NCI-H2107 treated with DMSO at 0.1 percent for 48 hours (cell line): ENCODE data around the gene PCNX3.
A peak's percentile ranks its signal among the peaks of the same experiment; 100 is the strongest.

ENCODE experiments used
- DNase-seq: peaks from one replicate; lab custom pipeline; 2025; ENCODE audit not compliant: unreplicated experiment; lab: John Stamatoyannopoulos, UW

The PCNX3 gene

DNA sequence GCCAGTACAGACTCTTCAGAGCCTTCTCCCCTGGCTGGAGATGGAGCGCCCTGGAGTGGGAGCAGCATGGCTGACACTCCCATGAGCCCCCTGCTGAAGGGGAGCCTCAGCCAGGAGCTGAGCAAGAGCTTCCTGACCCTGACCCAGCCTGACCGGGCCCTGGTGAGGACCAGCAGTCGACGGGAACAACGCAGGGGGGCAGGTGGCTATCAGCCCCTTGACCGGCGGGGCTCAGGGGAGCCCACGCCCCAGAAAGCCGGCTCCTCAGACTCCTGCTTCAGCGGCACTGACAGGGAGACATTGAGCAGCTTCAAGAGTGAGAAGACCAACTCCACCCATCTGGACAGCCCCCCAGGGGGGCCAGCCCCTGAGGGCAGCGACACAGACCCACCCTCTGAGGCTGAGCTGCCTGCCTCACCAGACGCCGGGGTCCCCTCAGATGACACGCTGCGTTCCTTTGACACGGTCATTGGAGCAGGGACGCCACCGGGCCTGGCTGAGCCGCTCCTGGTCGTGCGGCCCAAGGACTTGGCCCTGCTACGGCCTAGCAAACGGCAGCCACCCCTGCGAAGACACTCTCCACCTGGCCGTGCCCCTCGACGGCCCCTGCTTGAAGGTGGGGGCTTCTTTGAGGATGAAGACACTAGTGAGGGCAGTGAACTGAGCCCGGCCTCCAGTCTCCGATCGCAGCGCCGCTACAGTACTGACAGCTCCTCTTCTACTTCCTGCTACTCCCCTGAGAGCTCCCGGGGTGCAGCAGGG is 2.6 kb downstream of the PCNX3 start:
- DNase-seq, result no peak

DNA sequence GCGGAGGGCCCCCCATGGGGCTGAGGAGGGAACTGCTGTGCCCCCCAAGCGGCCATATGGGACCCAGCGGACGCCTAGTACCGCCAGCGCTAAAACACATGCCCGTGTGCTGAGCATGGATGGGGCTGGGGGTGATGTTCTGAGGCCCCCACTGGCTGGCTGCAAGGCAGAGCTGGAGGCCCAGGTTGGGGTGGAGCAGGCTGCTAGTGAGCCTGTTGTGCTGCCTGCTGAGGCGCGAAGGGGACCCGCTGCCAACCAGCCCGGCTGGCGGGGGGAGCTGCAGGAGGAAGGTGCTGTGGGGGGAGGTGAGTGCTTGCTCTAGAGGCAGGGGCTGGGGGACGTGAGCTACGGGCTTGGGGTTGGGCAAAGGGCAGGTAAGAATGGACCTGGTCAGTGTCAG is 3.2 kb downstream of the PCNX3 start:
- no peak for DNase-seq

DNA sequence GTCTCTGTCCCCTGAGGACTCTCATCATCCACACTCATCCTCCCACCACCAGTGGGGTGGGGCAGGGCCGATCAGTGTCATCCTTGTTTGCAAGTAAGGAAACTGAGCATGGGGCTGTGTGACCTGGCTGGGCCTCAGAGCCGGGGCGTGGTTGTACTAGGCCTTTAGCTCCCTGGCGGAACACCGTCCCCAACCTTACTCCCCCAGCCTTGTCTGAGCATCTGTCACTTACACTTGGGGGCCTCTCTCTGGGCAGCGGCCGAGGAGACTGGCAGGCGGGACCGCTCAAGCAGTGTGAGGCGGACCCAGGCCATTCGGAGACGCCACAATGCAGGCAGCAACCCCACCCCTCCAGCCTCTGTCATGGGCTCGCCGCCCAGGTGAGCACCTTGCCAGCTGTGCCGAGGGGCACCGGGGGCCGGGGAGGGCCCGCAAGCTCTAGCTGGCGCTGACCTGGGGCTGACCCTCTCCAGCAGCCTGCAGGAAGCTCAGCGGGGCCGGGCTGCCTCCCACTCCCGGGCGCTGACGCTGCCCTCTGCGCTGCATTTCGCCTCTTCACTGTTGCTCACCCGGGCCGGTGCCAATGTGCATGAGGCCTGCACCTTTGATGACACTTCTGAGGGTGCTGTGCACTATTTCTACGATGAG is 3.8 kb downstream of the PCNX3 start:
- no peak for DNase-seq

DNA sequence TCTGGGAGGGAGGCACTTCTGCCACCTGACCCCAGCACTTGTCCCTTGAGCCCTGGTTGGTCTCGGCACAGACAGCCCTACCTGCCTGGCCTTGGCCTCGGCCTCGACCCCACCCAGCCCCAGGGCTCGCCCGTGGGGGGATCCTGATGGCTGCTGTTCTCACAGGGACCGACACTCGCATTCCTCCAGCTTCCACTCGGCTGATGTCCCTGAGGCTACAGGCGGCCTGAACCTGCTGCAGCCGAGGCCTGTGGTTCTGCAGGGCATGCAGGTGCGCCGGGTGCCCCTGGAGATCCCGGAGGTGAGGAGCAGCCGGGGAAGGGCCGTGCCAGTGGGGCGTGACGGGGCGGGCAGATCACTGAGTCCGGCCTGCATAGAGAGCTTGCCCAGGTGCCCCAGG is 5.1 kb downstream of the PCNX3 start:
- no peak for DNase-seq

DNA sequence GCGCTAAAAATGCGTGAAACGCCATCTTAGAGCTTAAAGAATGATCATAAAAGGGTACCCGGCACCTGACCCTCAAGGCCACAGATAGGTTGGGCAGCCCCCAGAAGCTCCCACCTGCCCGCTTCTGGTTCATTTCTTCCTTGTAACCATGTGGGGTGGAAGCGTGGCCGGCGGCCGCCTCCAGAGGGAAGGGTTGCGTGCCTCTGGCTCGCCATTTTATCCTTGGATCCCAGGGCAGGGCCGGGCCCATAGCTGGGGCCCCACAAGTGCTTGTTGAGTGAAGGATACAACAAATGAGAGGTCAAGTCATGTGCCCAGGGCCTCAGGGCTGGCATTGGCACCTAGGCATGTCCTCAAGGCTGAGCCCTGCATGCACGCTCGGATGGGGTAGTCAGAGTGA is 5.9 kb downstream of the PCNX3 start:
- no peak for DNase-seq

DNA sequence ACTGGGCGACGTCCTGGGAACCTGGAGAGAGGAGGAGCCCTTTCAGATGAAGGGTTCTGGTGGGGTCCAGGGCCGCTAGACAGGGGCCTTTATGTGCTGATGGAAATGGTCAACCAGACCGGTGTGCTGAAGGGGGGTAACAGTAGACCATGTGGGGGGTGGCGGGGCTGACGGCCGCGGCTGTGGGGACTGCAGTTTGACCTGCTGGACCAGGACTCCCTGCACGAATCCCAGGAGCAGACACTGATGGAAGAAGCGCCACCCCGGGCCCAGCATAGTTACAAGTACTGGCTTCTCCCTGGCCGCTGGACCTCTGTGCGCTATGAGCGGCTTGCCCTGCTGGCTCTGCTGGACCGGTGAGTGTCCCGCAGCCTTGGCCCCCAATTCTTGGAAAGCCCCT is 6.4 kb downstream of the PCNX3 start:
- DNase-seq, result no peak

DNA sequence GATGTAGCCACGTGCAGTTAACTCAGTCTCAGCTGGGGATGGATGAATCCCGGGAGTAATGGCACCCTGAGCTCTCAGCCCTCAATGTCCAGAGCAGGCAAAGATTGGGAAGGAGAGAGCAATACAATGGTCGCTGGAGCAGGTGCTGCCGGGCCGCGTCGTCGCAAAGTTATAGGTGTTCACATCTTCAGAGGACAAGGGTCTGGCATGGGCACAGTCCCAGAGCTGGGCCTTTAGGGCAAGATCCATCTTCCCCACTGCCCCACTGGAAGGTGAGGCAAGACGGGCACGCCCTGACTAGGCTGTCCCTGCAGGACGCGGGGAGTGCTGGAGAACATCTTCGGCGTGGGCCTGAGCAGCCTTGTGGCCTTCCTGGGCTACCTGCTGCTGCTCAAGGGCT is 7.6 kb downstream of the PCNX3 start:
- DNase-seq, result no peak

DNA sequence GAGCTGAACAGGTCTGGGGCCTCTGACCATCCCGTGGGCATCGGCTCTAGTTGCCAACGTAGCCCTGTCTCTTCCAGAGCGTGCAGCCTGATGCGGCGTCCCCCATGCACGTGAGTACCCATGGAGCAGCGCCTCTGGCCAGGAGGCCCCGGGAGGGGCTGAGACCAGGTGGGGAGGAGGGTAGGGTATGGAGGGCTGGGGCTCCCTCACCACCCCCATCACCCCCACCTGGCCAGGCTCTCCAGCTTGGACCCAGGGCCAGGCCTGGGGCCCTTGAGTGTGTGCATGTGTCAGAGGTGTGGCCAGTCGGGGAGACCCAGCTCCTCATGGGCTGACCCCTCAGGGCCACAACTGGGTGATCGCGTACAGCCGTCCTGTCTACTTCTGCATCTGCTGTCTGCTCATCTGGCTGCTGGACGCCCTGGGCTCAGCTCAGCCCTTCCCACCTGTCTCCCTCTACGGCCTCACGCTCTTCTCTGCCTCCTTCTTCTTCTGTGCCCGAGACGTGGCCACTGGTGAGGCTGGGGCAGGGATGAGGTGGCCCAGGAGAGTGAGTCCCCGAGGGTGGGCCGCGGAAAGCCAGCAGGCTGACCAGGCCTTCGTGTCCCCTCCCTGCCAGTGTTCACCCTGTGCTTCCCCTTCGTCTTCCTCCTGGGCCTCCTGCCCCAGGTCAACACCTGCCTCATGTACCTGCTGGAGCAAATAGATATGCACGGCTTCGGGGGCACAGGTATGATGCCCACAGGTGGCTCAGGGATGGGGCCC is 8.5 kb downstream of the PCNX3 start:
- no peak for DNase-seq

DNA sequence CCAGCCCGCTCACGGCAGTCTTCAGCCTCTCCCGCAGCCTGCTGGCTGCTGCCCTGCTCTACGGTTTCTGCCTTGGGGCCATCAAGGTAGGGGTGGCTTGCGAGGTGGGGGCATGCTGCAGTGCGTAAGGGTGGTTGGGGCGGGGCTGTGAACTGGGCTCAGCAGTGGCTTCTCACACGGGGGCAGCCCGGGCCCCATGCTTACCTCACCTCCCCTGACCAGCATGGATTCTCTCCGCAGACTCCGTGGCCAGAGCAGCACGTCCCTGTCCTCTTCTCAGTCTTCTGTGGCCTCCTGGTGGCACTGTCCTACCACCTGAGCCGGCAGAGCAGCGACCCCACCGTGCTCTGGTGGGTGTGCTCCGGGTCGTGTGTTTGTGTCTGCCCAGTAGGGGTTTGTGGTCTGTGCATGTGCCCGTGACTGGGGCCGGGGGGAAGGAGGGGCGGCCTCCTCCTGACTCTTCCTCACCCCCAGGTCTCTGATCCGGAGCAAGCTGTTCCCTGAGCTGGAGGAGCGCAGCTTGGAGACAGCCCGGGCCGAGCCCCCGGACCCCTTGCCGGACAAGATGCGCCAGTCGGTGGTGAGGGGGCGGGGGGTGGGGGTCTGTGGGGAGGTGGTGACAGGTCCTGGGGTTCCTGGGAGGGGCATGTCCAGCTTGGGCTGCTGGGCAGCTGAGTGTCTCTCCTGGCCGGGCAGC is 9.5 kb downstream of the PCNX3 start:
- DNase-seq, result no peak

DNA sequence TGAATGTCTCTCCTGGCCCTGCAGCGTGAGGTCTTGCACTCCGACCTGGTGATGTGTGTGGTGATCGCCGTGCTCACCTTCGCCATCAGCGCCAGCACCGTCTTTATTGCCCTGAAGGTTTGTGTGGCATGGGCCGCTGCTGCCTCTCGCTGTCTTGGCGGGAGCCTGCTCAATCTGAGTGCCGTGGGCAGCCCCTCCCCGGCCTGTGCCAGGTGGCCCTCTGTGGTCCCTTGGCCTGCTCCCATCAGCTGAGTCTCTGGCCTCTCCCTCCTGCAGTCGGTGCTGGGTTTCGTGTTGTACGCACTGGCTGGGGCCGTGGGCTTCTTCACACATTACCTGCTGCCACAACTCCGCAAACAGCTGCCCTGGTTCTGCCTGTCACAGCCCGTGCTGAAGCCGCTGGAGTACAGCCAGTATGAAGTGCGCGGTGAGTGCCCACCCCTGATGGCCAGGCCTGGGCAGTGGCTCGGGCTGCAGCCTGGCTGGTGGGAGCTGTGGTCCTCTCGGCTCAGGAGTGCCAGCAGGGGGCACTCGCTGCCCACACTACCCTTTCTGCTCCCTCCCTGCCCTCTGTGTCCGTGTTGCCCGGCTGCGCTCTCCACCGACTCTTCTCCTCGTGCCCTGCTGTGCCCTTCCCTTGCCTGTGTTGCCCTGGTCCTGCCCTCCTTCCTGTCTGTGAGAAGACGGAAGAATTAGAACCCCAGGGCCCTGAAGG is 10.2 kb downstream of the PCNX3 start:
- DNase-seq, result peak; percentile 34

DNA sequence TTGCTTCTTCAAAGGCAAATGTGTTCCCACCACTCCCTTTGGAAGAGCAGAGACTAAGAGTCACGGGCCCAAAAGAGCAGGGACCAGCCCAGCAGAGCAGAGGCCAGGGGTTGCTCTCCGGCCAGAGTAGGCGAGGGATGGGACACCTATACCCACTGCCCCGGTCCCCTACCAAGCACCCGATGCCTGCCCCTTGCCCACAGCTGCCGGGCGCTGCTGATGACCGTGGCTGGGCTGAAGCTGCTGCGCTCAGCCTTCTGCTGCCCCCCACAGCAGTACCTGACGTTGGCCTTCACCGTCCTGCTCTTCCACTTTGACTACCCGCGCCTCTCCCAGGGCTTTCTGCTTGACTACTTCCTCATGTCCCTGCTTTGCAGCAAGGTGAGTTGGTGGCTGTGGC is 11.6 kb downstream of the PCNX3 start:
- no peak for DNase-seq

DNA sequence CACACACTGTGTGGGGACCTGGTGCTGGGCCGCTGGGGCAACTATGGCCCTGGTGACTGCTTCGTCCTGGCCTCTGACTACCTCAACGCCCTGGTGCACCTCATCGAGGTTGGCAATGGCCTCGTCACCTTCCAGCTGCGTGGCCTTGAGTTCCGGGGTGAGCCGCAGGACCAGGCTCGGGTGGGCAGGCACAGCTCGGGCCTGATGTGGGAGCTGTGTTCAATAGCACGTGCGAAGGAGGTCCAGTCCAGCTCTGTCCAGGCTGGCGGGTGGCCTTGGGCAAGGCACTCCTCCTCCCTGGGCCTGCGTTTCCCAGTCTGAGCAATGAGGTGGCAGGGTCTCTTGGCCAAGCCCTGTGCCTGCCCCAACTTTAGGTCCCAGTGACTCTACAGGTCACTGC is 14.0 kb downstream of the PCNX3 start:
- no peak for DNase-seq

DNA sequence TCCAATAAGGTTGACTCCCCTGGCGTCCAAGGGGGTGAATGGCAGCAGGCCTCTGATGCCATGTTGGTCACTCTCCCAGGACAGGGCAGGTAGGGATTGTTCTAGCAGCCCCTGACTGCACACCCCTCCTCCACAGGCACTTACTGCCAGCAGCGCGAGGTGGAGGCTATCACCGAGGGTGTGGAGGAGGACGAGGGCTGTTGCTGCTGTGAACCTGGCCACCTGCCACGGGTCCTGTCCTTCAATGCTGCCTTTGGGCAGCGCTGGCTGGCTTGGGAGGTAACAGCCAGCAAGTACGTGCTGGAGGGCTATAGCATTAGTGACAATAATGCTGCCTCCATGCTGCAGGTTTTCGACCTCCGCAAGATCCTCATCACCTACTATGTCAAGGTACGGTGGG is 14.6 kb downstream of the PCNX3 start:
- DNase-seq, result no peak

DNA sequence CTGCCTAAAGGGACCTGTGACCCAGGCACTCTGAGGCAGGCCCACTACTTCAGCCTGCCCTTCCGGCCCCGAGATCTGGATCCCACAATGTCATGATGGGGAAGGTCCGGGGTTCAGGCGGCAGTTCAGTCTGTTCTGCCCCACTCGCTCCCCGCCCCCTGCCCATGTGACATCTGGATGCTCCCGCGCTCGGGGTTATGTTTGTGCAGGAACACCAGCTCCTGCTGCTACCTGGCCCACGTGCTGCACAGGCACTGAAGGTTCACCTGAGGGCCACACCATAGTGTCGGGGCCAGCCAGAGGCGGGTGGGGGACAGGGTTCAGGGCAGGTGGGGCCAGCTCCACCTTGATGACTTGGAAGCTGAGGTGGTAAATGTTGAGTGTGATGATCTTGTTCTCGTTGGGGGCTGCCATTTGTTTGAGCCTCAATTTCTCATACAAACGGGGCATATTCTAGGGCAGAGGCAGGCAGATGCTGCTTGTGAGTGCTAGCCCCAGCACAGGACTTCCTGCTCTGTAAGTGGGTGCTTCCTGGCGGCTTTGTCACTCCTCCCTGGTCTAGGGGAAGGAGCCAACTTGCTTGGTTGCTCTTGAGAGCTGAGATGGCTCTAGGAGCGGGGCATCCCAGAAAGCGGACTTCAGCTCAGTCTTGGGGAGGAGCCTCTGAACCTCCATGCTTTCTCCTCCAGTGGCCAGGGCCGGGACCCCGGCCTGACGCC is 18.0 kb downstream of the PCNX3 start:
- no peak for DNase-seq

DNA sequence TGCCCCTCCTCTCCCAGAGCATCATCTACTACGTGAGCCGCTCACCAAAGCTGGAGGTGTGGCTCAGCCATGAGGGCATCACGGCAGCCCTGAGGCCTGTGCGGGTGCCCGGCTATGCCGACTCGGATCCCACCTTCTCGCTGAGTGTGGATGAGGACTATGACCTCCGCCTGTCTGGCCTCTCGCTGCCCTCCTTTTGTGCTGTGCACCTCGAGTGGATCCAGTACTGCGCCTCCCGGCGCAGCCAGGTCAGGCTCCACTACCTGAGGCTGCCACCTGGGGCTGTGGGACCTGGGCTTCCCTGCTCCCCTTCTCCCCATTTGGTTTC is 18.5 kb downstream of the PCNX3 start:
- DNase-seq, result no peak

DNA sequence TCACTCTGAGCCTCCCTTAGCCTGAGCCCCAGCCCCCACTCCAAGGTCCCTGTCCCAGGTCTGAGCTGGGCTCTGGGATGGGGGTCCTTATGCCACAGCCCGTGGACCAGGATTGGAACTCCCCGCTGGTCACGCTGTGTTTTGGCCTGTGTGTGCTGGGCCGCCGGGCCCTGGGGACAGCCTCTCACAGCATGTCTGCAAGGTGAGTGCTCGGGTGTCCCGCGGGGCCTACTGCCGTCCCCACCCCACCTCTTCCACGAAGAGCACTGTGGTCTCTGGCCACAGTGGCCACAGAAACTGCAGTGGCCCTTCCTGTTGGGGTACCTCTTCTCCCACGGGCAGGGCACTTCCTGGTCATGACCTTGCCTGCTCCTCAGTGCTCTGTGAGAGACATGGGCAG is 18.9 kb downstream of the PCNX3 start:
- no peak for DNase-seq

DNA sequence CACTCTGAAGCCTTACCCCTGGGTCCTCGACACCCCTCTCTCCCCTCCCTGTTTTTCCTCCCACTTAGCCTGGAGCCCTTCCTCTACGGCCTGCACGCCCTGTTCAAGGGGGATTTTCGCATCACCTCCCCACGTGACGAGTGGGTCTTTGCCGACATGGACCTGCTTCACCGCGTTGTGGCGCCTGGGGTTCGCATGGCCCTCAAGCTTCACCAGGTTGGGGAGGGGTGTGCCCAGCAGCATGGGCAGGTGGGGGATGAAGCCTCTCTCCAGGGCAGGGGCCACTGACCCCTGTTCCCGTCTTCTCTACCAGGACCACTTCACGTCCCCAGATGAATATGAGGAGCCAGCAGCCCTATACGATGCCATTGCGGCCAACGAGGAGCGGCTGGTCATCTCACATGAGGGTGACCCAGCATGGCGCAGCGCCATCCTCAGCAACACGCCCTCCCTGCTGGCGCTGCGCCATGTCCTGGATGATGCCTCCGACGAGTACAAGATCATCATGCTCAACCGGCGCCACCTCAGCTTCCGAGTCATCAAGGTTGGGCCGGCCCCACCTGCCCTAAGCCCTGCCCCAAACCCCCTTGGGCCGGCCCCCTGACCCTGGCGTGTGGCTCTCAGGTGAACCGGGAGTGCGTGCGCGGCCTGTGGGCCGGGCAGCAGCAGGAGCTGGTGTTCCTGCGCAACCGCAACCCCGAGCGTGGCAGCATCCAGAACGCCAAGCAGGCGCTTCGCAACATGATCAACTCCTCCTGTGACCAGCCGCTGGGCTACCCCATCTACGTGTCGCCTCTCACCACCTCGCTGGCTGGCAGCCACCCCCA is 19.5 kb downstream of the PCNX3 start:
- DNase-seq, result no peak

DNA sequence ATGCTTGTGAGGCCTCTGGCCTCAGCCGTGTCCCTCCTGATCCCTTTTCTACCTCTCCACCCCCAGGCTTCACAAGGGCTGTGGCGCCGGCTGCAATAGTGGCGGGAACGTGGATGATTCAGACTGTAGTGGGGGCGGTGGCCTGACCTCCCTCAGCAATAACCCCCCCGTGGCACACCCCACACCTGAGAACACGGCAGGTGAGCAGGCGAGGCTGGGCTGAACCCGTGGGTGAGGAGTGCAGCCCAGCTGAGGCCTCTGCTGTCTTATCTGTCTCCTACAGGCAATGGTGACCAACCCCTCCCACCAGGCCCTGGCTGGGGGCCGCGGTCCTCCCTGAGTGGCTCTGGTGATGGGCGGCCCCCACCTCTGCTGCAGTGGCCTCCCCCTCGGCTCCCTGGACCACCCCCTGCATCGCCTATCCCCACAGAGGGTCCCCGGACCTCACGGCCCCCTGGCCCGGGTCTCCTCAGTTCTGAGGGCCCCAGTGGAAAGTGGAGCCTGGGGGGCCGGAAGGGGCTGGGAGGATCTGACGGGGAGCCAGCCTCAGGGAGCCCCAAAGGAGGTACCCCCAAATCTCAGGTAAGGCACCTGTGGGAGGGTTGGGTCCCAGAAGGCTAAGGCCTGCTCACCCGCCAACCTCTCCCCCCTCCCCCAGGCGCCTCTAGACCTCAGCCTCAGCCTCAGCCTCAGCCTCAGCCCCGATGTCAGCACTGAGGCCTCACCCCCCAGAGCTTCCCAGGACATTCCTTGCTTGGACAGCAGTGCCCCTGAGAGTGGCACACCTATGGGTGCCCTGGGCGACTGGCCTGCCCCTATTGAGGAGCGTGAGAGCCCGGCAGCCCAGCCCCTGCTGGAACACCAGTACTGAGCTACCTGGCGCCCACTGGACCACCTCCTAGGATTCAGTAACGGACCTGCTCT is 20.8 kb downstream of the PCNX3 start:
- no peak for DNase-seq
